Right lobe of liver (tissue), 4 donors: Measurements from ENCODE around the gene LSMEM2.

Experiments used
- POLR2A ChIP-seq: fragments of 450-650 bp; IDR thresholded peaks from one replicate; pipeline ENCODE4 v1.6.1; 2017; ENCODE audit warnings: antibody characterized with exemption, mild to moderate bottlenecking
- TF ChIP-seq, protein P1 (sequence below), 4 donors: fragments of 200-600 bp in 3 of 4; fragments of 450-650 bp in 1 of 4; IDR thresholded peaks; one replicate each; pipeline versions ENCODE4 v1.5.1 to v1.8.0; 2016 to 2022; ENCODE audit warnings: antibody characterized with exemption in 4 of 4, mild to moderate bottlenecking in 2 of 4
- donor health status: DM: no; HTN: no; CAD: no.
- donor health status: DM: no; HTN: no; CAD: no.
- donor health status: DM: no; HTN: yes; CAD: no.

DNA sequence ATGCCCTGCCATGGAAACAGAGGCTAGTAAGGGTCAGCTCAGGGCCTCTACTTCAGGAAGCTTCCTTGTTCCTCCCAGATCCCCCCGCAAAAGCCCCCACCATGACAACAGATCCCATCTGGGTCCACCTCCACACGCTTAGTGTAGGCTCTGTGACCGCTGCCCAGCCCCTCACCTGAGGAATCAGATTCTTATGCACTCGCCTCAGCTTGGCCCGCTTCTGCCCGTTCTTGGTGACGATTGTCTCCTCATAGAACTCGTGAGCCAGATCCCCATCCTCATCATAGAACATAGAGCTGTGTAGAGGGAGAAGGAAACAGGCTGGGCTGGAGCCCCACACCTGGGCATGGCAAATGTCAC, 47.3 kb downstream of the LSMEM2 start:
- TF ChIP-seq, protein P1, sequence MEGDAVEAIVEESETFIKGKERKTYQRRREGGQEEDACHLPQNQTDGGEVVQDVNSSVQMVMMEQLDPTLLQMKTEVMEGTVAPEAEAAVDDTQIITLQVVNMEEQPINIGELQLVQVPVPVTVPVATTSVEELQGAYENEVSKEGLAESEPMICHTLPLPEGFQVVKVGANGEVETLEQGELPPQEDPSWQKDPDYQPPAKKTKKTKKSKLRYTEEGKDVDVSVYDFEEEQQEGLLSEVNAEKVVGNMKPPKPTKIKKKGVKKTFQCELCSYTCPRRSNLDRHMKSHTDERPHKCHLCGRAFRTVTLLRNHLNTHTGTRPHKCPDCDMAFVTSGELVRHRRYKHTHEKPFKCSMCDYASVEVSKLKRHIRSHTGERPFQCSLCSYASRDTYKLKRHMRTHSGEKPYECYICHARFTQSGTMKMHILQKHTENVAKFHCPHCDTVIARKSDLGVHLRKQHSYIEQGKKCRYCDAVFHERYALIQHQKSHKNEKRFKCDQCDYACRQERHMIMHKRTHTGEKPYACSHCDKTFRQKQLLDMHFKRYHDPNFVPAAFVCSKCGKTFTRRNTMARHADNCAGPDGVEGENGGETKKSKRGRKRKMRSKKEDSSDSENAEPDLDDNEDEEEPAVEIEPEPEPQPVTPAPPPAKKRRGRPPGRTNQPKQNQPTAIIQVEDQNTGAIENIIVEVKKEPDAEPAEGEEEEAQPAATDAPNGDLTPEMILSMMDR (IDR thresholded peaks at IDR 0.05) = no peak
- no peak for TF ChIP-seq POLR2A
